Activated naive CD4-positive, alpha-beta T cell treated with anti-CD3 and anti-CD28 coated beads, Interleukin-2, amount 50 U/mL, for 24 hours (primary cell): Measurements from ENCODE around the gene HINFP.

Source experiments
- H3K27ac Mint-ChIP-seq: one replicate; pipeline ENCODE4 v1.8.0; 2021; ENCODE audit warnings: mild to moderate bottlenecking, mixed read lengths
- H3K27me3 Mint-ChIP-seq: one replicate; pipeline ENCODE4 v1.8.0; 2021; ENCODE audit warnings: mixed read lengths
- H3K36me3 Mint-ChIP-seq: one replicate; pipeline ENCODE4 v1.8.0; 2021; ENCODE audit warnings: mixed read lengths
- H3K4me1 Mint-ChIP-seq: one replicate; pipeline ENCODE4 v1.8.0; 2021; ENCODE audit warnings: mixed read lengths
- H3K4me3 Mint-ChIP-seq: one replicate; pipeline ENCODE4 v1.8.0; 2021; ENCODE audit warnings: mild to moderate bottlenecking, mixed read lengths
- H3K9me3 Mint-ChIP-seq: one replicate; pipeline ENCODE4 v1.8.0; 2021; ENCODE audit warnings: mixed read lengths

The HINFP gene

DNA sequence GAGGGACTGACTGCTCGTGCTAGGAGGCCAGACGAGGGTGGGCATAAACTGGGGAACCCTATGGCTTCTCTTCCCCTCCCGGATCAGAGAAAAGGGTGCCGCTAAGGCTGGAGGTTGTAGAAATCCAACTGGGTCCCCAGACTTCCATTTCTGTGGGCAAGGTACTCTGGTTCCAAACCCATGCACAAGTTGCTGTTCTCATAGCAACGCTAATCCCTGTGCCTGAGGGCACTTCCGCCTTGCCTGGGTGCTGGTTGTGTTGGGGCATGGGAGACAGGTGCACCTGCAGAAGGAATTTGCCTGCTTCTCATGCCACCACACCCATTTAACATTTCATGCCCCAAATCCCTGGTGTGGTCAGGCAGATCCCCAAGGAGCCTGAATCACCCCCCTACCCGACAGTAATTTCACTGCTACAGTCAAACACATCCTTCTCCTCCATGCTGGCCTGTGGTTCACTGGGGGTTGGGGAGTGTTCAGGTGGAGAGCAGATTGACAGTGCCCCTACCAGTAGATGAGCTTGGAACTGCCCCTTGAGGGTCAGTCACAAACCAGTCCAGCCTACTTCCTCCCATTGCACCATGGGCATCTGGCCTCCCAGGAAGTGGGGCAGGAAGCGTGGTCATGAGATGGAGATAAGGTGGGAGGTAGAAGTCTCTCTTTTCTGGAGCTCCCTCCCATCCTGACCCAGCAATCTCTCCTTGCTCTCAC, 13.1 kb upstream of the HINFP start:
- peaks cover 55% of the 10 kb centered on the region for H3K4me1 Mint-ChIP-seq
- peak overlapping the region; percentile 82 for H3K27ac Mint-ChIP-seq
- peak overlapping the region; percentile 94 for H3K4me3 Mint-ChIP-seq
- H3K36me3 Mint-ChIP-seq, result peaks cover 6% of the 10 kb centered on the region
- no peaks in the 10 kb centered on the region for H3K9me3 Mint-ChIP-seq
- no peaks in the 10 kb centered on the region for H3K27me3 Mint-ChIP-seq

DNA sequence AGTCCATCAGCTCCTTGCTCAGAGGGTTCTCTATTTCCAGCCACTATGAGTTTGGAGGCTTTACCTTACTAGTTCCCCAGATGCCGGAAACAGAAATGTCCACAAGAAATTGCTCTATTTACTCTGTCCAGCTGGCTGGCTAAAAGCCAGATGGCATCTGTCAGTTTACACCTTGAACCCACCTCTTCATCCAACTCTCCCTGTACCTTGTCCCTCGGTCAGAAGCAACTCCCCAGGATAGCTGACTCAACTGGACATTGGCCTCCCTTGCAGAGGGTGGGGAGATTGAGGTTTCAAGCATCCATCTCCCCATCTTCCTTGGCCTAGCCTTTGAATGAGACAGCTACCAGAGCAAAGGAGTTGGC, 12.5 kb upstream of the HINFP start:
- Mint-ChIP-seq H3K27ac (peak overlapping the region; percentile 82), H3K27me3 (no peaks in the 10 kb centered on the region), H3K9me3 (no peaks in the 10 kb centered on the region), H3K4me1 (peaks cover 55% of the 10 kb centered on the region), H3K4me3 (peak overlapping the region; percentile 94), H3K36me3 (peaks cover 6% of the 10 kb centered on the region)

DNA sequence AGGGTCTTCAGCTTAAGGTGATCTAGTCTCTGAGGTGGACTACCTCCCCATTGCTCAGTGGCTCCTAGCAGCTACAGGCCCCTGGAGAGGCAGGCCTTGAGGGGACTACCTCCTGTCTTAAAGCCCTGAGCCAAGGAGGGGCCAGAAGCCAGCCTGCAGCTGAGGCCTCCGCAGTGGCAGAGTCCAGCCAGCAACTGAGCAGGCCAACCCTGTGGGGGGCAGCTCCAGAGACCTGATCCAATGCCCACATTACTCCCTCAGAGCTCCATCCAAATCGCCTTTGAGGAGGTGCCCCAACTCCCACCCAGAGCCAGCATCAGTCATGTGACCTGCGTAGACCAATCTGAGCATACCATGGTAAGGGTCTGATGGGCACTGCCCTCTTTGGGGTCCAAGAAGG, 11.5 kb upstream of the HINFP start:
- no peaks in the 10 kb centered on the region for H3K27me3 Mint-ChIP-seq
- H3K27ac Mint-ChIP-seq, result no peak overlapping the region
- no peaks in the 10 kb centered on the region for H3K9me3 Mint-ChIP-seq
- H3K4me1 Mint-ChIP-seq, result peaks cover 56% of the 10 kb centered on the region
- H3K4me3 Mint-ChIP-seq, result peak overlapping the region; percentile 94
- H3K36me3 Mint-ChIP-seq, result peaks cover 6% of the 10 kb centered on the region

DNA sequence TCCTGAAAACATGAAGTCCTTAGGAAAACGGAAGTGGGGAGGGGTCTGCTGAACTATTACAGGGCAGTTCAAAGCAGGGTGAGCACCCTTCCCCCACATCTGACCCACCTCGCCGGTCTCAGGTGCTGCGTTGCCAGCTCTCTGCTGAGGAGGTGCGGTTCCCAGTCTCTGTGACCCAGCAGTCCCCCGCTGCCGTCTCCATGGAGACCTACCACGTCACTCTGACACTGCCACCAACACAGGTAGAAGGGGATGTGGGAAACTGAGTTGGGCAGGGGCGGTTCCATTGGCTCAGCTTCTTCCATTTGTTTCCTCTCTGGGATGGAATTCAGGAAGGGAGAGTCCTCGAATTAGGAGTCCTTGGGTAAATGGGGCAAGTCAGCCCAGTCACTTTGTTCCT, 10.9 kb upstream of the HINFP start:
- H3K4me1 Mint-ChIP-seq, result peaks cover 61% of the 10 kb centered on the region
- H3K4me3 Mint-ChIP-seq, result no peak overlapping the region
- H3K36me3 Mint-ChIP-seq, result peaks cover 10% of the 10 kb centered on the region
- no peaks in the 10 kb centered on the region for H3K9me3 Mint-ChIP-seq
- no peaks in the 10 kb centered on the region for H3K27me3 Mint-ChIP-seq
- peak overlapping the region; percentile 55 for H3K27ac Mint-ChIP-seq

DNA sequence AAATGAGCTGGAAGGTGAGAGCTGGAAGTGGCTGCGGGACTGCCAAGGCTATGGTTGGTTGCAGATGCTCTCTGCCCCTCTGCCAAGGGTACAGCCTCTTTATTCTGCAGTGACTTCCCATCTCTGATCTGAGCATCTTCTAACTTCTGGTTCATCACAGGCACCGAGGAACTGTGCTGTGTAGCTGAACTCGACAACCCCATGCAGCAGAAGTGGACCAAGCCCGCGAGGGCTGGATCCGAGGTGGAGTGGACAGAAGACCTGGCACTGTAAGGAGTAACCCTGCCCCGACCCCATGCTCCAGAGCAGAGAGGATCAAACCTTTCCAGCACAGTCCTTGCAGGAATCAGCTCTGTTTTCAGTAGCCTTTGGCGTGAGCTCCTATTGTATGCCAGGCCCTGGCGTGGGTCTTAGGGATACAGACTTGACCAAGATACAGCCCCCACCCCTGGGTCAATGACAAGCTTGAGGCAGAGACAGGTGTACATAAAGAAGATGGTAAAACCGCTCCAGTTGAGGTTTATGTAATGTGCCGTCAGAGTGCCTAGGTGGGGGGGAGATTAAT, 9.9 kb upstream of the HINFP start:
- Mint-ChIP-seq H3K4me1 (peaks cover 64% of the 10 kb centered on the region), H3K36me3 (peaks cover 13% of the 10 kb centered on the region), H3K27ac (peak overlapping the region; percentile 66), H3K9me3 (no peaks in the 10 kb centered on the region), H3K27me3 (no peaks in the 10 kb centered on the region), H3K4me3 (no peak overlapping the region)

DNA sequence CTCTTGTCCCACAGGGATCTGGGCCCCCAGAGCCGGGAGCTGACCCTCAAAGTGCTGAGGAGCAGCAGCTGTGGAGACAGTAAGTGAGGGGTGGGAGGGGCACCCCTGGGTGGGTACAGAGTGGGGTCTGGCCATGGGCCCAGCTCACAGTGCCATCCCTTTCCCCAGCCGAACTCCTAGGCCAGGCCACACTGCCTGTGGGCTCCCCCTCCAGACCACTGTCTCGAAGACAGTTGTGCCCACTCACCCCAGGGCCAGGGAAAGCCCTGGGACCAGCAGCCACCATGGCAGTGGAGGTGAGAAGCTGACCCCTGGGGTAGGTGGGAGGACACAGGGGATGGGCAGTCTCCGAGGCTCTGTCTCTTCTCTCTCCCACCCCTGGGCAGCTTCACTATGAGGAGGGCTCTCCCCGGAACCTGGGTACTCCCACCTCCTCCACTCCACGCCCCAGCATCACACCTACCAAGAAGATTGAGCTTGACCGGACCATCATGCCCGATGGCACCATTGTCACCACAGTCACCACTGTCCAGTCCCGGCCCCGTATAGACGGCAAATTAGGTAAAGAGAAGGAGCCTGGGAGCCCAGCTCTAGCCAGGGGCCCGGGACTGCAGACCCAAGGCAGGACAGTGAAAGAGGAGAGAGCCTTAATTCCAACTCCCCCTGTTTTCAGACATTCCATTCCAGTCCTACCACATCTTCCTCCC, 8.9 kb upstream of the HINFP start:
- no peak overlapping the region for H3K4me3 Mint-ChIP-seq
- H3K36me3 Mint-ChIP-seq, result peaks cover 16% of the 10 kb centered on the region
- no peaks in the 10 kb centered on the region for H3K27me3 Mint-ChIP-seq
- H3K4me1 Mint-ChIP-seq, result peaks cover 67% of the 10 kb centered on the region
- no peak overlapping the region for H3K27ac Mint-ChIP-seq
- no peaks in the 10 kb centered on the region for H3K9me3 Mint-ChIP-seq

DNA sequence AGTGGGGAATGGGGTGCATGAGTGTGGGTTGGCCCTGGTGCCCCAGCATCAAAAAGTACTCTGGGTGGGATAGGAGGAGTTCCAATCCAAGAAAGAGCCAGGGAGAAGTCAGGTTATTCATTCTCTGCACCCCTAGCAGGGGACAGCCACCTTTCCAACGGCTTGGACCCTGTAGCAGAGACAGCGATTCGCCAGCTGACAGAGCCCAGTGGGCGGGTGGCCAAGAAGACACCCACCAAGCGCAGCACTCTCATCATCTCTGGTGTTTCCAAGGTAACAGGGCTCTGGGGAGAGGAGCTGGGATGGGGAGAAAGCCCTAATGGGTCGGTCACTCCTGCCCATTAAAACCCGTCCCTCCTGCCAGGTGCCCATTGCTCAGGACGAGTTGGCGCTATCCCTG, 7.7 kb upstream of the HINFP start:
- Mint-ChIP-seq H3K36me3 (peaks cover 16% of the 10 kb centered on the region), H3K9me3 (no peaks in the 10 kb centered on the region), H3K4me1 (peaks cover 61% of the 10 kb centered on the region), H3K27ac (no peak overlapping the region), H3K4me3 (no peak overlapping the region), H3K27me3 (no peaks in the 10 kb centered on the region)

DNA sequence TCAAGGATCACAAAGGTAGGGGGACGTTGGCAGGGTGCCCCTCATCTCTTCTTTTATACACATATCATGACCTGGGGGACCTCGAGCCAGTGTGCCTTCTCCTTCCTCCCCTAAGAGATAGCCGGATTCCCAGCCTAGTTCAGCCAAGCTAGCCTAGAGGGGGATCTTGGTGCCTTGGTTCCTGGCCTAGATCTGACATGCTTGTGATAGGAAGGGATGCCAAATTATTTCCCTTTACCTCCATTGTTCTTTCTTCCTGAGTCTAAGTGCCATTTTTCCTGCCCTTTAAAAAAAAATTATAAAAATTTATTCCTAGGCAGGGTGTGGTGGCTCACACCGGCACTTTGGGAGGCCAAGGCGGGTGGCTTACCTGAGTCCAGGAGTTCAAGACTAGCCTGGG, 7.0 kb upstream of the HINFP start:
- Mint-ChIP-seq H3K9me3 (no peaks in the 10 kb centered on the region), H3K27ac (no peak overlapping the region), H3K4me3 (no peak overlapping the region), H3K4me1 (peaks cover 55% of the 10 kb centered on the region), H3K27me3 (no peaks in the 10 kb centered on the region), H3K36me3 (peaks cover 16% of the 10 kb centered on the region)

DNA sequence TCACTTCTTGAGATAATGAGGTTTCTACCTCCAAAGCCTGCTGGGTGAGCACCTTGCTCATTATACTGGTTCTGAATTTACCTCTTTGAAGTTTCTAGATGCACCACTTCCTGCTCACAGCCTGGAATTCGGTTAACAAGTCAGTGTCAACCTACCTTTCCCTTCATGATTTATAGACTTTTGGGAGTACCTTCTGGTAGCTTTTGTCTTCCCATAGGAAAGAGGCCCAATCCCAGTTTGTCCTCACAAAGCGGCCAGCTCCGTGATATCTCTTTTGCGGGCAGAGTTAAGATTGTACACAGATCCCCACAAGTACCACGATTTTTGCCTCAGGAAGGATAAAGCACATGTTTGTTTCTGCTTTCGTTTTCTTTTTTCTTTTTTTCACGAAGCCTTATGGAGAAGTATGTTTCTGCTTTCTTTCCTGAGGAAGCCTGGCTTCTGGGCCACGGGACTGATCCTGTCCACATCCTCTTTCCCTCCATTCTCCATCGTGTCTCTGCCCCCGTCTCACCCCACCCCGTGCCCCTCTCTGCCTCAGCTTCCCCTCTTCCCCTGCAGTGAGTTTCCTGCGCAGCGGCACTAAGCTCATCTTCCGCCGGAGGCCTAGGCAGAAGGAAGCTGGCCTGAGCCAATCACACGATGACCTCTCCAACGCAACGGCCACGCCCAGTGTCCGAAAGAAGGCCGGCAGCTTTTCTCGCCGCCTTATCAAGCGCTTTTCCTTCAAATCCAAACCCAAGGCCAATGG, 5.7 kb upstream of the HINFP start:
- peaks cover 16% of the 10 kb centered on the region for H3K36me3 Mint-ChIP-seq
- H3K27ac Mint-ChIP-seq, result peak overlapping the region; percentile 96
- H3K9me3 Mint-ChIP-seq, result no peaks in the 10 kb centered on the region
- H3K4me1 Mint-ChIP-seq, result peaks cover 52% of the 10 kb centered on the region
- H3K4me3 Mint-ChIP-seq, result peak overlapping the region; percentile 84
- H3K27me3 Mint-ChIP-seq, result no peaks in the 10 kb centered on the region

DNA sequence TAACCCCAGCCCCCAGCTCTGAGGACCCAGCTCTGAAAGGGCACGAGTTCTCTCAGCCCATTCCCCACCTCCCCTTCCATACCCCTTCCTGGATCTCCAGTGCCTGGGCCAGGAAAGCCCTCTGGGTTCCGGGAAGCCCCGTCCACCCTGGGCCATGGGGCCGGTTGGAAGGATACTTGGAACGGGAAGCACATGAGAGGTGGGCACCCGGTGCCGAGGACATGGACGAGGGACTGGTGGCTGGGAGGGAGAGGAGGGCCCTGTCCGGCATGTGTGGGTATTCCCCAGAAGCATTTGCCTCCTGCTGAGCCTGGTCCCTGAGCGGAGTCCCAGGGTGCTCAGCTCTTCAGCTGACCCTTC, 5.2 kb upstream of the HINFP start:
- Mint-ChIP-seq H3K36me3 (peaks cover 16% of the 10 kb centered on the region), H3K4me1 (peaks cover 58% of the 10 kb centered on the region), H3K27ac (peak overlapping the region; percentile 96), H3K27me3 (no peaks in the 10 kb centered on the region), H3K4me3 (peak overlapping the region; percentile 84), H3K9me3 (no peaks in the 10 kb centered on the region)

DNA sequence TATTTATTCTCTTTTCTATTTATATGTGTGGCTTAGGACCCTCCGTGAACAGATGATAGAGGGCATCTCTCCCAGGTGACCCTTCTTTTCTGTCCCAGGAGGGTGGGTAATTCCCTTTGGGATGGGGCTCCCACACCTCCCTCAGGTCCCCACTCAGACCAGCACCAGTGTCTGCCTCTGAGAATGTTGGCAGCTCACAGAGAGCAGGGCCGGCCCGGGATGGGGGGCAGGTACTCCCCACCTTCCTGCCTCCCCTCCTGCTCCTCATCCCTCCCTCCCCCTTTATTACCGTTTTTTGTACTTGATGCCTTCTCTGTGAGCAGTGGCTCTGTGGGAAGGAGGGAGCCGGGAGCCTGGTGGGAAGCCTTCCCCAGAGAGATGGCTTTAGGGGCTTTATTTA, 4.8 kb upstream of the HINFP start:
- H3K4me1 Mint-ChIP-seq, result peaks cover 57% of the 10 kb centered on the region
- peak overlapping the region; percentile 41 for H3K27ac Mint-ChIP-seq
- H3K36me3 Mint-ChIP-seq, result peaks cover 12% of the 10 kb centered on the region
- H3K9me3 Mint-ChIP-seq, result no peaks in the 10 kb centered on the region
- H3K27me3 Mint-ChIP-seq, result no peaks in the 10 kb centered on the region
- H3K4me3 Mint-ChIP-seq, result peak overlapping the region; percentile 2

DNA sequence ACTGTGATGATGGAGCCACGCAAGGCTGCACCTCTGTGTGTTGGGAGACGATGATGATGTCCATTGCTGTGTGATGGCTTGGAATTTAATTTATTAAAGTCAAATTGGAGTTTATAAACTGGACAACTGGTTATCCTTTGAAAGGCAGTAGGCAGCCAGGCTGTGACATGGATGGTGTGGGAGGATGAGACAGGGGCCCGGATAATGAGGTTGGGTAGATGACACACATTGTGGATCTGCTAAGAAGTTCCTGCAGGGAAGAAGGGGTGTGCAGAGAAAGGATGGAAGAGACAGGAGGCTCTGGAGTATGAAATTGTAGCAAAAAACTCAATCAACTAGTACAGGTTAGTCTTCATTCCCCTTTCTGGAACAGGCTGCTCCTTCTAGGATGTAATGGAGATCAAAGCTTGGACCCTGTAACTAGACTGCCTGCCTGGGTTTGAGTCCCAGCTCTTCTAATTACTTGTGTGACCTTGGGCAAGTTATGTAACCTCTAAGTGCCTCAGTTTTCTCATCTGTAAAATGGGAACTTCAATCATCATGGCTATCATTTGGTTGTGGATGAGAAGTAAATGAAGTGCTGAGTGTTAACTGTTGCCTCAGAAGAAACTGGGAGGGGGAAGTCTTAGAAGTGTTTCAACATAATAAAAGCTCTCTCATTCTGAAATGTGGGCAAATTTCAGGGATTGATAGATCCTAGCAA, 4.2 kb upstream of the HINFP start:
- H3K36me3 Mint-ChIP-seq, result peaks cover 9% of the 10 kb centered on the region
- no peaks in the 10 kb centered on the region for H3K9me3 Mint-ChIP-seq
- peaks cover 57% of the 10 kb centered on the region for H3K4me1 Mint-ChIP-seq
- peak overlapping the region; percentile 39 for H3K4me3 Mint-ChIP-seq
- no peaks in the 10 kb centered on the region for H3K27me3 Mint-ChIP-seq
- H3K27ac Mint-ChIP-seq, result peak overlapping the region; percentile 41

DNA sequence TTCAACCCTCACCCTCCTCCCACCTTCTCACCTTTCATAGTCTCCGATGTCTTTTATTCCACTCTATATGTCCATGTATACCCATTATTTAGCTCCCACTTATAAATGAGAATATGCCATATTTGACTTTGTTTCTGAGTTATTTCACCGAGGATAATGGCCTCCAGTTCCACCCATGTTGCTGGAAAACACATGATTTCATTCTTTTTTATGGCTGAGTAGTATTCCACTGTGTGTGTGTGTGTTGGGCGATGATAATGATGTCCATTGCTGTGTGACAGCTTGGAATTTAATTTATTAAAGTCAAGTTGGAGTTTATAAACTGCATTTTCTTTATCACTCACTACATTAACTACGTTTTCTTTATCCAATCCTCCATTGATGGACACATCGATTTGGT, 3.2 kb upstream of the HINFP start:
- no peaks in the 10 kb centered on the region for H3K9me3 Mint-ChIP-seq
- H3K27me3 Mint-ChIP-seq, result no peaks in the 10 kb centered on the region
- H3K4me1 Mint-ChIP-seq, result peaks cover 64% of the 10 kb centered on the region
- no peak overlapping the region for H3K4me3 Mint-ChIP-seq
- H3K27ac Mint-ChIP-seq, result no peak overlapping the region
- peaks cover 10% of the 10 kb centered on the region for H3K36me3 Mint-ChIP-seq

DNA sequence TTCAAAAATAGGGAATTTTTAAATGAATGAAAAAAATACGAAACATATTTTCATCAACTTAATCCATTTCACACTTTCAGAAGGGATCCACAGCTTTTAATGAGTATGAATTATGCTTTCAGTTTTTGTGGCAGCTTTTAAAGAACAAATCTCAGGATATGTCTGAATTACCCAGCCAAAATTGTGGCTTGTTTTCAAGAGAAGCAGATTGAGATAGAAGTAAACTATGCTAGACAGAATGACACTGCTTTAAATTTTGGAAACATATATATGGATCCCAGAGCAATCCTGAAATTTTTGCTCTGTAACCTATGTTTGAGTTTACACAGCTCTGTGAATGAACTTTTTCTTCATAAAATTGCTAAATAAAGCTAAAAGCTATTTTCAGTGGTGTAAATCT, 2.4 kb upstream of the HINFP start:
- no peaks in the 10 kb centered on the region for H3K9me3 Mint-ChIP-seq
- H3K27ac Mint-ChIP-seq, result no peak overlapping the region
- H3K4me1 Mint-ChIP-seq, result peaks cover 63% of the 10 kb centered on the region
- peaks cover 11% of the 10 kb centered on the region for H3K36me3 Mint-ChIP-seq
- no peak overlapping the region for H3K4me3 Mint-ChIP-seq
- no peaks in the 10 kb centered on the region for H3K27me3 Mint-ChIP-seq

DNA sequence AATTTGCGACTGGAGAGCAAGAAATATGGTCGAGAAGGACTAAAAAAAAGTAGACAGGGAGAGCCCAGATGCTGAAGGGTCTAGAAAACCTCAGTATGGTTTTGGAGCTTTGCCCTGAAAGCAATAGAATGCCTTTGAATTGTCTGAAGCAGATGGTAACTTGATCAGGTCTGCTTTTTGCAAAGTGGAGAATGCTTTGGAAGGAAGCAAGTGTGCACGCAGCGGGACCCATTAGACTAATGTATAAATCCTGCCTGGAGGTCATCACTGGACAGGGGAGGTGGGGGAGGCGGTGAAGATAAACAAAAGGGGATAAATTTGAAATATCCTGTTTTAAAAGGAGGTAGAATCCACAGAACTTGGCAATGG, 757 bp upstream of the HINFP start:
- H3K27ac Mint-ChIP-seq, result peak overlapping the region; percentile 91
- no peaks in the 10 kb centered on the region for H3K9me3 Mint-ChIP-seq
- H3K36me3 Mint-ChIP-seq, result peaks cover 7% of the 10 kb centered on the region
- peak overlapping the region; percentile 97 for H3K4me3 Mint-ChIP-seq
- peaks cover 59% of the 10 kb centered on the region for H3K4me1 Mint-ChIP-seq
- no peaks in the 10 kb centered on the region for H3K27me3 Mint-ChIP-seq
